Urinary bladder (tissue), 4 donors: ENCODE measurements around the gene P2RX2. TPM values are rescaled to one million over a fixed set of nuclear protein-coding genes. Genes with fewer than 3 reads are reported as not detected.

ENCODE experiments used
- DNase-seq: peaks from one replicate; pipeline ENCODE4 v3.0.0-alpha.2; 2015; ENCODE audit errors: extremely low spot score
- H3K27ac ChIP-seq: one replicate; pipeline ENCODE4 v1.5.1; 2013; ENCODE audit warnings: low read depth, mild to moderate bottlenecking, moderate library complexity
- H3K36me3 ChIP-seq: one replicate; pipeline ENCODE4 v1.6.1; 2013; ENCODE audit warnings: mild to moderate bottlenecking, moderate library complexity; ENCODE audit not compliant: insufficient read depth
- H3K4me1 ChIP-seq: one replicate; pipeline ENCODE4 v1.6.1; 2013; ENCODE audit warnings: mild to moderate bottlenecking, moderate library complexity; ENCODE audit not compliant: insufficient read depth
- H3K4me3 ChIP-seq: one replicate; pipeline ENCODE4 v1.5.1; 2013; ENCODE audit warnings: low read depth, low read length
- WGBS: extraction: QIAGEN DNeasy Blood & Tissue Kit; methylation state at CpG from one replicate; pipeline ENCODE4 v1.1.7; 2013; 5-methylcytosine and 5-hydroxymethylcytosine counted together
- polyA plus RNA-seq: library from polyadenylated mRNA; stranded (reverse); fragments of 200-250 nt; gene quantifications from one replicate; pipeline ENCODE4 v1.2.3, GENCODE V29; 2013
- total RNA-seq: library from RNA; depleted of rRNA; stranded (reverse); fragments of >200 nt; gene quantifications from one replicate; pipeline ENCODE4 v1.2.3, GENCODE V29; 2014
- donor health status: healthy with polysubstance abuse.
- donor health status: healthy.

The P2RX2 gene
- total and polyA plus RNA-seq, 2 donors, result 0.37 TPM; not detected in 1

DNA sequence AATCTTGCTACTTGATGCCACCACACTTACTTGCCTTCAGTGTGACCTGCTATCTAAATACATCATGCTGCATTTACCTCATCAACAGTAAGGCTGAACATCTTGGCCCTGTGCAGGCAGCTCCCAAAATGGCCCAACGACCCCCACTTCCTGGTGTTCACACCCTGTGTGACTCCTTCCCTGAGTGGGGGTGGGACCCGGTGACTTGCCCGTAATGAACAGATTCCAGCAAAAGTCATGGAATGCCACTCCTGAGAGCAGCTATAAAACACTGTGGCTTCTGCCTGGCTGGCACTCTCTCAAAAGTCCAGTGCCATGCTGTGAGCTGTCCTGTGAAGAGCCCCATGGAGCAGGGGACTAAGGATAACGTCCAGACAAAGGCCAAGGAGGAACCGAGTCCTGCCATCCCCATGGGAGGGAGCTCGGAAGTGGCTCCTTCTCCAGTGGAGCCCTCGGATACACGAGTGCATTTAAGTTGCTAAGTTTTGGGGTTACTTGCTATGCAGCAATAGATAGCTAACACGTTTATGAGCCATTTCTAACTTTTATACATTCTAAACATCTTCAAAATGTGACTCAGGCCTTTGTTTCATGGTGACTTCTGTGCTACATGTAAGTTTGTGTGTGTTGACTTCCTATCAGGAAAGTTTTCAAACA is 33.0 kb downstream of the P2RX2 start:
- DNase-seq, result no peak
- Histone ChIP-seq H3K4me3 (no peak overlapping the region), H3K27ac (no peak overlapping the region), H3K4me1 (no peaks in the 10 kb centered on the region), H3K36me3 (peaks cover 4% of the 10 kb centered on the region)
- whole genome bisulfite sequencing, result 84% methylated on average over 9 of the region's 9 CpGs

- H3K36me3 ChIP-seq, result peaks cover 3% of the 10 kb centered on the region
- no peaks in the 10 kb centered on the region for H3K4me1 ChIP-seq
- no peak overlapping the region for H3K4me3 ChIP-seq
- H3K27ac ChIP-seq, result no peak overlapping the region
- WGBS, result 91% methylated on average over 7 of the region's 7 CpGs
- no peak for DNase-seq
Observed at GRCh38 chr12:132653567-132654290, 35.2 kb downstream of the P2RX2 start.

DNA sequence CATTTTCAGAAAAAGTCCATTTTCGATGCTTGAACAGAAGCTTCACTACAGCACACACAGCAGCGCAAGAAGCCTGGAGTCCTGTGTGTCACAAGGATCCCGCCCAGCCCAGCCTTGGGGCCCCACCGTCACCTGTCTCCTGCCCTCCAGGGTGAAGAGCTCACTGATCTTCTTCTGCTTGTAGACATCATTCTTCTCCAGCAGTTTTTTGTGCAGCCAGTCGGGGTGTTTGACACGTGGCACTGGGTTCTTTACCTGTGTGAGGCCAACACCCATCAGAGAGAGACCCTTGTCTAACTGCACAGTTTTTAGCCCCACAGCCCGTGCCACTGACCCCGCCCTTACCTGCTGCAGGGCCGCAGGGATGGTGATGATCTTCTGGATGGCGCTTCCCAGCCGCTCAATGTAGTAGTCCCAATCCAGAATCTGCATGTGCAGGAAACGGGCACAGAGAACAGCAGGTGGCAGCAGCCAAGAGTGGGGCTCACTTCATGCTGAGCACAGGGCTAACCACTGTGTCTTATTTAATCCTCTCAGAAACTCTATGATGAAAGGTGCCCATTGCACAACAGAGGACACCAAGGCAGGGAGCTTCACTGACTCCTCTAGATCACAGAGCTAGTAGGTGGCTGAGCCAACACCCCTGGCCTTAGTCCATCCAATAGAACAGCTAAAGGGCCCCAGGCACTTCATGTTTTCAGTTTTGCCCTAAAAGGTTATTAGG is 38.6 kb downstream of the P2RX2 start:
- 95% methylated on average over 12 of the region's 12 CpGs for WGBS
- H3K36me3 ChIP-seq, result peaks cover 3% of the 10 kb centered on the region
- H3K4me3 ChIP-seq, result no peak overlapping the region
- DNase-seq, result no peak
- no peaks in the 10 kb centered on the region for H3K4me1 ChIP-seq
- no peak overlapping the region for H3K27ac ChIP-seq

GRCh38 chr12:132658149-132658894 is 39.7 kb downstream of the P2RX2 start:
- no peak for DNase-seq
- Histone ChIP-seq H3K36me3 (no peaks in the 10 kb centered on the region), H3K27ac (no peak overlapping the region), H3K4me3 (no peak overlapping the region), H3K4me1 (no peaks in the 10 kb centered on the region)
- 91% methylated on average over 32 of the region's 32 CpGs for WGBS

GRCh38 chr12:132659146-132659545 is 40.6 kb downstream of the P2RX2 start:
- no peaks in the 10 kb centered on the region for H3K4me1 ChIP-seq
- no peaks in the 10 kb centered on the region for H3K36me3 ChIP-seq
- H3K4me3 ChIP-seq, result no peak overlapping the region
- no peak overlapping the region for H3K27ac ChIP-seq
- WGBS, result 92% methylated on average over 16 of the region's 16 CpGs
- no peak for DNase-seq

DNA sequence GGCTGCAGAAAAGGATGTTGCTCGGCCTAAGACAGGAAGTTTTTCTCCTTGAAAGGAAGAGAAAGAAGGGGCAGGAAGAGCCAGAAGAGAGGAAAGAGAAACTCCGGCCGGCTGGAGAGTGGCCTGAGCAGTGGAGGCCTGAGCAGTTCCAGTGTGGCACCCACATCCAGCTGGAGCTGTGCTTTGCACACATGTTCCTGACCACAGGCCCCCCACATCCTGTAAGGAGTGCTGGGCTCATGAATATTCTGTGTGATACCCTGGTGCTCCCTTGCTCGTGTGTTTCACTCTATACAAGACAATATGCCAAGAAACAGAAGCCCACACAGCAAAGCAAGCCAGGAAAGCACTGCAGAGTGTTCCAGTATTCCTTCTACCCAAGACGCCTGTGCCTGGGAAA is 41.5 kb downstream of the P2RX2 start:
- DNase-seq, result no peak
- 75% methylated on average over 5 of the region's 5 CpGs for WGBS
- H3K36me3 ChIP-seq, result no peaks in the 10 kb centered on the region

GRCh38 chr12:132660996-132661395 is 42.4 kb downstream of the P2RX2 start:
- no peaks in the 10 kb centered on the region for H3K36me3 ChIP-seq
- DNase-seq, result no peak
- no peak overlapping the region for H3K27ac ChIP-seq
- H3K4me3 ChIP-seq, result no peak overlapping the region
- no peaks in the 10 kb centered on the region for H3K4me1 ChIP-seq
- 82% methylated on average over 11 of the region's 11 CpGs for WGBS

More for the DNA sequence above, 41.5 kb downstream of the P2RX2 start:
- Histone ChIP-seq H3K27ac (no peak overlapping the region), H3K4me1 (no peaks in the 10 kb centered on the region), H3K4me3 (no peak overlapping the region)

GRCh38 chr12:132661972-132662371 is 43.4 kb downstream of the P2RX2 start:
- 74% methylated on average over 5 of the region's 5 CpGs for WGBS
- DNase-seq, result no peak
- Histone ChIP-seq H3K4me1 (no peaks in the 10 kb centered on the region), H3K27ac (no peak overlapping the region), H3K4me3 (no peak overlapping the region), H3K36me3 (no peaks in the 10 kb centered on the region)

GRCh38 chr12:132662901-132663755 is 44.6 kb downstream of the P2RX2 start:
- DNase-seq, result no peak
- H3K27ac ChIP-seq, result no peak overlapping the region
- no peaks in the 10 kb centered on the region for H3K4me1 ChIP-seq
- 90% methylated on average over 29 of the region's 29 CpGs for WGBS
- H3K4me3 ChIP-seq, result no peak overlapping the region
- H3K36me3 ChIP-seq, result peaks cover 3% of the 10 kb centered on the region

DNA sequence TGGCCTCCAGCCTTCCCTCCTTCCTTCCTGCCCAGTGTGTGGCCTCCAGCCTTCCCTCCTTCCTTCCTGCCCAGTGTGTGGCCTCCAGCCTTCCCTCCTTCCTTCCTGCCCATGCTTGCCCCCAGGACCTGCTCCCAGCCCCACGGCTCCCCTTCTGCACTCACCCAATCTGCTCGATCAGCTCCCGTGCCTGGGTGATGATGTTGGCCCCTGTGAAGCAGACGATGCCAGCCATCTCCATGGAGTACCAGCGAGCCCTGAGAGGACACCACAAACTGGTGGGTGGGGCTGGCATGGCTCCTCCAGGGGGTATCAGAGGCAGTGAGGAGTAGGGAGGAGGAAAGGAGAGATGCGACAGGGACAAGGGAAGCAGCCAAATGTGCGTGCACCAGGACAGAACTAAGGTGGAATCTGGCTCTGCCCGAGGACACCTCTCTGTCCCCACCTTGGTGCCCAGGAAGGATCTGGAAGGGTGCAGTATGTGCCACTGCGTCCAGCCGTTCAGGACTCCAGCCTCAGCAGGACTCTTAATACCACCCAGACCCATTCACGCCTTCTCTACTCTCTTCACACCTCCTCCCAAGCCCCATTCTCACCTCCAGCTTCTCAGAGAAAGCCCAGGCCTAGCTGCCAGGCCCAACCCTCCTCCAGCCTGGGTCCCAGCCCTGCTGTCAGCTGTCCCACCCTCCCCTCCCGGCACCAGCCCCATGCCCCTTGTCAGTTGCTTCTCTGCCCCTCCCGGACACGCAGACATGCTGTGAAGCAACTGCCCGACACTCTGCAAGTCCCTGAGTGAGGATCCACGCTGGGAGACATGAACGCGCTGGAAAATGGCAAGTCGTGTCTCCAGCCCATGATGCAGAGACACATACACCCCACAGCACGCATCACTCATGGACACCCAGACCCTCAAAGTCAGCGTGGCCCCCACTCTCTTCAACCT is 45.9 kb downstream of the P2RX2 start:
- WGBS, result 93% methylated on average over 21 of the region's 21 CpGs
- Histone ChIP-seq H3K27ac (no peak overlapping the region), H3K4me3 (no peak overlapping the region), H3K4me1 (no peaks in the 10 kb centered on the region), H3K36me3 (peaks cover 6% of the 10 kb centered on the region)
- no peak for DNase-seq

DNA sequence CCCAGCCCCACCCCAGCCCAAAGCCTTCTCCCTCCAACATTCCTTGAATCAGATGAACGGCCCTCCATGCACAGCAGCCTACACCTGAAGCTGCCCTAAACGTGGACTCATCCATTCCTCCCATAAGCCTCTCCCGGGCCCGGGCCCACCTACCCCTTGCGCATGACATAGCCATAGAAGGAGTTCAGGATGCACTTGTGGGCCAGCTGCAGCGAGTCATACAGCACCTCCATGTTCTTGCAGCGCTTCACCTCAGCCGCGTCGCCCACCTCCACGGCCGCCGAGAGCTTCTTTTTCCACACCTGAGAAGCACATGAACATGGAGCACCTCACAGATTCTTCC is 46.5 kb downstream of the P2RX2 start:
- Histone ChIP-seq H3K36me3 (peaks cover 6% of the 10 kb centered on the region), H3K4me3 (no peak overlapping the region), H3K27ac (no peak overlapping the region), H3K4me1 (no peaks in the 10 kb centered on the region)
- WGBS, result 97% methylated on average over 13 of the region's 13 CpGs
- DNase-seq, result no peak

DNA sequence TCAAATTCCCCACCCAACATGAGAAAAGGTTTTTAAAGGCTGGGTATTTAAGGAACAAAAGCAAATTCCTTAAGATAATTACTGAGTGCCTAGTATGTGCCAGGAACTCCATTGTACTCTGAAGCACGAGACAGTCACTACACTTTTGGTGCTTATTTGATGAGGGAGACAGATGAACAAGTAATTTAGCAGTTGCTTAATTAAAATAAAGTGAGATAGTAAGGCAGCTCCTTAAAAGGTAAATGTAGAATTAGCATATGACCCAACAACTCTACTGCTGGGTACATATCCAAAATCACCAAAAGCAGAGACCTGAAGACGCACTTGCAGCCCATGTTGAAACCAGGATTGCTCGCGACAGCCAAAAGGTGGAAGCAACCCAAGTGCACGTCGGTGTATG is 47.2 kb downstream of the P2RX2 start:
- DNase-seq, result no peak
- Histone ChIP-seq H3K4me1 (no peaks in the 10 kb centered on the region), H3K36me3 (peaks cover 6% of the 10 kb centered on the region), H3K4me3 (no peak overlapping the region), H3K27ac (no peak overlapping the region)
- WGBS, result 92% methylated on average over 6 of the region's 6 CpGs
